Body of pancreas (tissue), 4 donors: ENCODE measurements around the gene ARPP21. TPM values are rescaled to one million over a fixed set of nuclear protein-coding genes. Genes with fewer than 3 reads are reported as not detected.

ENCODE experiments used
- ATAC-seq: fragments of 150-250 bp; one replicate; pipeline ENCODE4 v1.9.1; 2016
- DNase-seq, 4 donors: peaks; one replicate each; pipeline ENCODE4 v3.0.0-alpha.2; 2019
- H3K27ac ChIP-seq, 4 donors: fragments of 200-600 bp; sonication (generic); 1 replicate in 3 of 4; 2 replicates in 1 of 4; pipeline versions ENCODE4 v1.5.1 to v1.6.1; 2016 to 2019; ENCODE audit warnings: mild to moderate bottlenecking in 1 of 4, mixed read lengths in 1 of 4, moderate library complexity in 1 of 4
- H3K27me3 ChIP-seq, 2 donors: fragments of 200-600 bp; sonication (generic); one replicate each; pipeline ENCODE4 v1.6.0; 2016; ENCODE audit warnings: mild to moderate bottlenecking in 1 of 2
- H3K36me3 ChIP-seq, 2 donors: fragments of 200-600 bp; sonication (generic); replicated peaks in 1 of 2; 2 replicates each; pipeline ENCODE4 v1.5.1; 2016; ENCODE audit warnings: low read depth in 2 of 2; ENCODE audit not compliant: insufficient read depth in 1 of 2
- H3K4me1 ChIP-seq: fragments of 200-600 bp; sonication (generic); one replicate; pipeline ENCODE4 v1.6.0; 2016
- H3K4me3 ChIP-seq, 2 donors: fragments of 200-600 bp; sonication (generic); 1 replicate in 1 of 2; 2 replicates in 1 of 2; pipeline ENCODE4 v1.5.1; 2016 to 2019
- H3K9me3 ChIP-seq, 3 donors: fragments of 200-600 bp; sonication (generic); 1 replicate in 2 of 3; 2 replicates in 1 of 3; pipeline ENCODE4 v1.5.1; 2016
- POLR2A ChIP-seq, 3 donors: fragments of 450-650 bp; IDR thresholded peaks; one replicate each; pipeline ENCODE4 v1.6.1; 2016; ENCODE audit warnings: antibody characterized with exemption in 3 of 3, mild to moderate bottlenecking in 2 of 3
- WGBS, 2 donors: methylation state at CpG; one replicate each; pipeline ENCODE4 v1.1.5; 2017; 5-methylcytosine and 5-hydroxymethylcytosine counted together
- intact Hi-C: fragments of 100-400 bp; cut with DNase I; formaldehyde crosslinking; loops from one replicate; pipeline ENCODE4 v1.15.1; 2023
- total RNA-seq, 2 donors: library from RNA; depleted of rRNA; stranded (reverse); fragments of >200 nt; gene quantifications; one replicate each; pipeline ENCODE4 v1.1.0, GENCODE V29; 2016
- TF ChIP-seq, protein P1 (sequence below), 7 experiments: fragments of 450-650 bp in 4 of 7; fragments of 200-600 bp in 3 of 7; sonication (generic) in 3 of 7; IDR thresholded peaks; one replicate each; pipeline ENCODE4 v1.5.1; 2016 to 2019; ENCODE audit warnings: antibody characterized with exemption in 7 of 7

ARPP21 gene
- total RNA-seq, 2 donors from 2014 or later, result not detected

DNA sequence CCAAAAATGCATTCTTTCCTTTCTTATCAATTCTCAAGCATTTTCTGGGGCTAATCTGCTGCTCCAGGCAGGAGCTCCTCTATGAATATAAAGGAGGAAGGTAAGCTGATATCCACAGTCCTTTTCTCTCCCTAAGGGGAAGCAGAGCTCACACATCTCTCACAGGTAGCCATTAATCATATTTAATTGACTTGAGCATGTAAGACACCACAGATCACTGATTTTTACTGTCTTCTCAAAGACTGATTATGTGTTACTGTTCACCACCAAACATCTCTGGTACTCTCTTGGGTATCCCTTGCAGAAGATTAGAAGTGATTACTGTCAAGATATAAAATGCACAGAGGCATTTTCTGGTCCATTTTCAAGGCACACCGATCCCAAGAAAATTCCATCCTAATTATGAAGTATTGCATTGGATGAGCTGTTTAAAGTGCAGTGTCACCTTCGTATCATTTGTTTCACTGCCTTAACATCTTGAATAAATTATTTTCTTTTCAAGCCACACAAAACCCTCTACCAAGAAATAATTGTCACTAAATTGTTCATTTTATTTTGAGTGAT, 100.7 kb downstream of the ARPP21 start:
- Histone ChIP-seq H3K4me1 (no peaks in the 10 kb centered on the region), H3K36me3 (no peaks in the 10 kb centered on the region), H3K4me3 (no peak overlapping the region), H3K27me3 (no peaks in the 10 kb centered on the region), H3K27ac (no peak overlapping the region), H3K9me3 (no peaks in the 10 kb centered on the region)
- no peak for ATAC-seq
- intact Hi-C loops, result no loop called here
- no peak for TF ChIP-seq POLR2A (IDR thresholded peaks at IDR 0.05)
- TF ChIP-seq, protein P1, sequence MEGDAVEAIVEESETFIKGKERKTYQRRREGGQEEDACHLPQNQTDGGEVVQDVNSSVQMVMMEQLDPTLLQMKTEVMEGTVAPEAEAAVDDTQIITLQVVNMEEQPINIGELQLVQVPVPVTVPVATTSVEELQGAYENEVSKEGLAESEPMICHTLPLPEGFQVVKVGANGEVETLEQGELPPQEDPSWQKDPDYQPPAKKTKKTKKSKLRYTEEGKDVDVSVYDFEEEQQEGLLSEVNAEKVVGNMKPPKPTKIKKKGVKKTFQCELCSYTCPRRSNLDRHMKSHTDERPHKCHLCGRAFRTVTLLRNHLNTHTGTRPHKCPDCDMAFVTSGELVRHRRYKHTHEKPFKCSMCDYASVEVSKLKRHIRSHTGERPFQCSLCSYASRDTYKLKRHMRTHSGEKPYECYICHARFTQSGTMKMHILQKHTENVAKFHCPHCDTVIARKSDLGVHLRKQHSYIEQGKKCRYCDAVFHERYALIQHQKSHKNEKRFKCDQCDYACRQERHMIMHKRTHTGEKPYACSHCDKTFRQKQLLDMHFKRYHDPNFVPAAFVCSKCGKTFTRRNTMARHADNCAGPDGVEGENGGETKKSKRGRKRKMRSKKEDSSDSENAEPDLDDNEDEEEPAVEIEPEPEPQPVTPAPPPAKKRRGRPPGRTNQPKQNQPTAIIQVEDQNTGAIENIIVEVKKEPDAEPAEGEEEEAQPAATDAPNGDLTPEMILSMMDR (IDR thresholded peaks at IDR 0.05), result no peak
- WGBS, 2 donors, result 56 to 65% methylated on average over 2 of the region's 2 CpGs
- DNase-seq, result no peak

GRCh38 chr3:35743218-35743617, 103.9 kb downstream of the ARPP21 start:
- no peaks in the 10 kb centered on the region for H3K4me1 ChIP-seq

GRCh38 chr3:35744419-35744818, 105.1 kb downstream of the ARPP21 start:
- intact Hi-C loops, result no loop called here
- no peaks in the 10 kb centered on the region for H3K36me3 ChIP-seq
- 27 to 29% methylated on average over 10 of the region's 10 CpGs for WGBS, 2 donors
- H3K4me3 ChIP-seq, result no peak overlapping the region
- H3K9me3 ChIP-seq, result no peaks in the 10 kb centered on the region
- H3K27ac ChIP-seq, result no peak overlapping the region
- TF ChIP-seq POLR2A (IDR thresholded peaks at IDR 0.05), result no peak
- TF ChIP-seq, protein P1 (IDR thresholded peaks at IDR 0.05), result no peak
- DNase-seq (no peak), ATAC-seq (no peak)
- no peaks in the 10 kb centered on the region for H3K27me3 ChIP-seq
- H3K4me1 ChIP-seq, result no peaks in the 10 kb centered on the region

More at GRCh38 chr3:35743218-35743617, 103.9 kb downstream of the ARPP21 start:
- no peak for ATAC-seq
- Histone ChIP-seq H3K9me3 (no peaks in the 10 kb centered on the region), H3K36me3 (no peaks in the 10 kb centered on the region), H3K4me3 (no peak overlapping the region), H3K27ac (no peak overlapping the region), H3K27me3 (no peaks in the 10 kb centered on the region)
- TF ChIP-seq POLR2A (IDR thresholded peaks at IDR 0.05), result no peak
- TF ChIP-seq, protein P1 (IDR thresholded peaks at IDR 0.05), result no peak
- intact Hi-C loops, result no loop called here
- no peak for DNase-seq
- 61 to 69% methylated on average over 5 of the region's 5 CpGs for WGBS, 2 donors

GRCh38 chr3:35745351-35745750, 106.0 kb downstream of the ARPP21 start:
- Histone ChIP-seq H3K27me3 (no peaks in the 10 kb centered on the region), H3K4me1 (no peaks in the 10 kb centered on the region), H3K9me3 (no peaks in the 10 kb centered on the region), H3K4me3 (no peak overlapping the region), H3K36me3 (no peaks in the 10 kb centered on the region), H3K27ac (no peak overlapping the region)
- TF ChIP-seq POLR2A (IDR thresholded peaks at IDR 0.05), result no peak
- TF ChIP-seq, protein P1 (IDR thresholded peaks at IDR 0.05), result no peak
- intact Hi-C loops, result no loop called here
- DNase-seq, result no peak
- WGBS, 2 donors, result 35 to 60% methylated on average over 1 of the region's 1 CpG
- ATAC-seq, result no peak

DNA sequence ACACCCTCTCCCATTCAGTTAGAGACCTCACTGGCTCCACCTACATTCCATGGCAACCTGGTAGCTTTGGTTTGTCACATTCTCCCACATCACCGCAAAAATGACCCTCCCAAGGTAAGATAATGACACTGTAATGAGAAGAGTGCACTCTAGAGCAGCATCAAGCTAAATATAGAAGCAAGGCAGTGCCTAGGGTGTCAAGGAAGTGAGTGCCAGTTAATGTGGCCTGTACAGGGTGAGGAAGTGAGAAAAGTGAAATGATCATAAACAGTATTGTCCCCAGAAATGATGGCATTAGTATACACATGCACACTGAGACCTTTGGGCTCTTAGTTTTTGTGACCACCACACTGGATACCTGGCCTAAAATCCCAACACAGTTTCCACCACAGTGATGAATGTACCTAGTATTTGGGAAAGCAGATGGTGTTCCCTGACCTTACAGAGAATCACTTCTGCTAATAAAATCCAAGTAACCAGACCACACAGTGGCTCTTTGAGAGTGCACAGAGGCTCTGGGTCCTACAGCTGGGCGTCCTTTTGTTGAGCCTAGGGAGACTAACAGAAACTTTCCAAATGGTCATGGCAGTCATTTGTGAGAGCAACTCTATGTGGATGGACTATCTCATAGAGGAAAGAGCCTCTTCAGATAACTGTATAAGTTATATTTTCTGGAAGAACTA, 106.6 kb downstream of the ARPP21 start:
- no peak overlapping the region for H3K27ac ChIP-seq
- H3K9me3 ChIP-seq, result no peaks in the 10 kb centered on the region
- ATAC-seq (no peak), DNase-seq (no peak)
- no peaks in the 10 kb centered on the region for H3K36me3 ChIP-seq
- TF ChIP-seq POLR2A (IDR thresholded peaks at IDR 0.05), result no peak
- TF ChIP-seq, protein P1 (IDR thresholded peaks at IDR 0.05), result no peak
- no peaks in the 10 kb centered on the region for H3K4me1 ChIP-seq
- WGBS, 2 donors, result 57 to 61% methylated on average over 2 of the region's 2 CpGs
- intact Hi-C loops, result no loop called here
- no peak overlapping the region for H3K4me3 ChIP-seq
- no peaks in the 10 kb centered on the region for H3K27me3 ChIP-seq
